GM18870 (cell line): ENCODE data around the gene GPR78.

Experiments
- ATAC-seq: cut with Tn5 transposase; IDR thresholded peaks from one replicate; pipeline ENCODE4 v1.9.1; 2021; ENCODE audit warnings: moderate library complexity; ENCODE audit not compliant: unreplicated experiment

GPR78 gene

GRCh38 chr4:8546766-8547107 lies 33.5 kb upstream of the GPR78 start:
- no peak for ATAC-seq

- no peak for ATAC-seq
Observed at GRCh38 chr4:8547108-8547911, 32.9 kb upstream of the GPR78 start.

- no peak for ATAC-seq
Observed at GRCh38 chr4:8547912-8548730, 32.1 kb upstream of the GPR78 start.

GRCh38 chr4:8548731-8549351 lies 31.4 kb upstream of the GPR78 start:
- ATAC-seq: no peak

- no peak for ATAC-seq
Observed at GRCh38 chr4:8549352-8549931, 30.8 kb upstream of the GPR78 start.

- ATAC-seq: no peak
Observed at GRCh38 chr4:8550691-8551090, 29.5 kb upstream of the GPR78 start.

GRCh38 chr4:8552024-8552423 lies 28.2 kb upstream of the GPR78 start:
- ATAC-seq: no peak

GRCh38 chr4:8552581-8553205 lies 27.5 kb upstream of the GPR78 start:
- no peak for ATAC-seq

- no peak for ATAC-seq
Observed at GRCh38 chr4:8553216-8553615, 27.0 kb upstream of the GPR78 start.

- ATAC-seq: no peak
Observed at GRCh38 chr4:8553991-8554405, 26.2 kb upstream of the GPR78 start.

- no peak for ATAC-seq
Observed at GRCh38 chr4:8554555-8555100, 25.6 kb upstream of the GPR78 start.

- no peak for ATAC-seq
Observed at GRCh38 chr4:8555716-8556115, 24.5 kb upstream of the GPR78 start.

- no peak for ATAC-seq
Observed at GRCh38 chr4:8556341-8557150, 23.6 kb upstream of the GPR78 start.

- no peak for ATAC-seq
Observed at GRCh38 chr4:8557151-8558076, 22.8 kb upstream of the GPR78 start.

- no peak for ATAC-seq
Observed at GRCh38 chr4:8558080-8558960, 21.9 kb upstream of the GPR78 start.

- ATAC-seq: no peak
Observed at GRCh38 chr4:8559011-8559410, 21.2 kb upstream of the GPR78 start.

GRCh38 chr4:8559524-8560264 lies 20.5 kb upstream of the GPR78 start:
- no peak for ATAC-seq
